Astrocyte (in vitro differentiated cells and primary cell): ENCODE results near the gene GABRB1.

Source experiments
- EZH2 ChIP-seq: IDR thresholded peaks from 2 replicates; pipeline ENCODE4 v1.6.1; 2012; ENCODE audit warnings: mild to moderate bottlenecking, low read length, inconsistent platforms; ENCODE audit not compliant: insufficient read depth
- TF ChIP-seq, protein P1 (sequence below): IDR thresholded peaks from 2 replicates; pipeline ENCODE4 v1.5.1; 2011; ENCODE audit warnings: low read depth, mild to moderate bottlenecking, inconsistent platforms, low read length, moderate library complexity; ENCODE audit not compliant: insufficient read depth

- TF ChIP-seq, protein P1, sequence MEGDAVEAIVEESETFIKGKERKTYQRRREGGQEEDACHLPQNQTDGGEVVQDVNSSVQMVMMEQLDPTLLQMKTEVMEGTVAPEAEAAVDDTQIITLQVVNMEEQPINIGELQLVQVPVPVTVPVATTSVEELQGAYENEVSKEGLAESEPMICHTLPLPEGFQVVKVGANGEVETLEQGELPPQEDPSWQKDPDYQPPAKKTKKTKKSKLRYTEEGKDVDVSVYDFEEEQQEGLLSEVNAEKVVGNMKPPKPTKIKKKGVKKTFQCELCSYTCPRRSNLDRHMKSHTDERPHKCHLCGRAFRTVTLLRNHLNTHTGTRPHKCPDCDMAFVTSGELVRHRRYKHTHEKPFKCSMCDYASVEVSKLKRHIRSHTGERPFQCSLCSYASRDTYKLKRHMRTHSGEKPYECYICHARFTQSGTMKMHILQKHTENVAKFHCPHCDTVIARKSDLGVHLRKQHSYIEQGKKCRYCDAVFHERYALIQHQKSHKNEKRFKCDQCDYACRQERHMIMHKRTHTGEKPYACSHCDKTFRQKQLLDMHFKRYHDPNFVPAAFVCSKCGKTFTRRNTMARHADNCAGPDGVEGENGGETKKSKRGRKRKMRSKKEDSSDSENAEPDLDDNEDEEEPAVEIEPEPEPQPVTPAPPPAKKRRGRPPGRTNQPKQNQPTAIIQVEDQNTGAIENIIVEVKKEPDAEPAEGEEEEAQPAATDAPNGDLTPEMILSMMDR = no peak
- no peak for TF ChIP-seq EZH2
Measured at GRCh38 chr4:47368211-47368610, 336.8 kb downstream of the GABRB1 start.
